ENCODE measurements around the gene LIPI.

DNA sequence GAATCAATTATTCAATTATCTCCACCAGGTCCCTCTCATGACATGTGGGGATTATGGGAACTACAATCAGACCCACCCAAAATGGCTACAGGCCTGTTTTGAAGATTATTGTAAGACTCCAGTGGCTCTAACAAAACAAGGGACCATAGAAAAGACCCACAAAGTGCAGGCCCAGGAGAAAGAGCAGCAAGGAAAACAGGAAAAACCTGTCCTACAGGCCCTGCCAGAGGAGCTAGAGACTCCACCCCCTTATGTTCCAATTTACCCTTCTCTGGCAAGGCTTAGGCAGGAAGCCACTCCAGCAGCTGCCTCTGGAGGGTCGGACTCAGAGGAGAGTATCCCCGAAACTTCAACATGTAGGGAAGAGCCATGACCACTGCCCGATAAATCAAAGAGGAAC lies 96.5 kb downstream of the LIPI start:
- TF ChIP-seq SUZ12 (IDR thresholded peaks at IDR 0.05; ENCODE audit: extremely low read depth, insufficient read depth, insufficient read length) (no peak), ZNF274 (IDR thresholded peaks at IDR 0.05; ENCODE audit: low read depth, low read length) (no peak)
